GF-D8 (cell line): ENCODE measurements around the gene ZRANB1.

Experiments used
- DNase-seq: peaks from one replicate; lab custom pipeline; 2025; lab: John Stamatoyannopoulos, UW

The ZRANB1 gene

DNA sequence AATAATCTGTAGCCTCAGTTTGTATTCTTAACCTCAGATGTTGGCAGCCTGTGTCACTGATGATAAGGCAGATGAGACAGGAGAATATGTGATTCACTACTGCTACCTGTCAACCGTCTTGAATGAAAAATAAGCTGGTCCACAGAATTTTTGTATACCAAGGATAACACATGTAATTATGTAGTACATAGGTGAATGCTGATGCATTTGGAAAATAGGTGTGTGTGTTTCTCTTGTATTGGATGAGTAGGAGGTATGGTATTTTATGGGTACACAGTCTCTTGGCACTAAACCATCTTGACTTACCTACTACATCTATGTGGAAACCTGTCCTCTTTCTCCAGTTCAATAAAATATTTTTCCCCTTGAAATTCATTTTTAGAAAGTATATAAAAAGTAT lies 20.7 kb upstream of the ZRANB1 start:
- no peak for DNase-seq

DNA sequence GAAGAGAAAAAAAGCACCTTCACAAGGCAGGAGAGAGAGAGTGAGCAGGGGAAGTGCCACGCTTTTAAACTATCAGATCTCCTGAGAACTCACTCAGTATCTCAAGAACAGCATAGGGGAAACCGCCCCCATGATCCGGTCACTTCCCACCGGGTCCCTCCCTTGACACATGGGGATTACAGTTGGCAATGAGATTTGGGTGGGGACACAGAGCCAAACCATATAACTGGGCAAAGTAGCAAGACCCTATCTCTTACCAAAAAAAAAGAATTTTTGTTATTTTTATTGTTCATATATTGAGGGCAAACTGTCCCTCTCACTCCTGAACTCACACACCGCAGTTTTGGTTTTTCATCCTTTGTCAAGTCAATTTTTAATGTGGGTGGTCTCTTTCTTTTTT lies 18.2 kb upstream of the ZRANB1 start:
- DNase-seq = no peak

- DNase-seq = no peak
Measured at GRCh38 chr10:124926548-124926947, 15.4 kb upstream of the ZRANB1 start.

DNA sequence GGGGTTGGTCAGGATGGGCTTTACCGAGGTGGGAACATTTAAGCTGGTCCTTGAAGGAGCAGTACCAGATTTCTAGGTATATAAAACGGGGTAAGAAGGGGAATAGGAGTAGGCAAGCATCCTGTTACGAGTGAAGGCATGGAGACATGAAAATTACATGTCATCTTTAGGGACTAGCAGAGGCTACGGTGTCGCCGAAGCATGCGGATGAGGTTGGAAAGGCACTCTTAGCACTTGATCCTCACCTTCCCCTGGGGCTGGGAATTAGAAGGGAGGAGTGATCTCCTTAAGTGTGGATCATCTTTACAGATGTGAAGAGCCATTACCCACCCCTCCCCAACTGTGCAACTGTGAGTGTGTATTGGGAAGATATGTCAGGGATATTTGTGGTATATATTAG lies 13.8 kb upstream of the ZRANB1 start:
- no peak for DNase-seq

- DNase-seq = no peak
Measured at GRCh38 chr10:124928545-124928944, 13.4 kb upstream of the ZRANB1 start.

- DNase-seq = no peak
Measured at GRCh38 chr10:124935946-124936345, 6.0 kb upstream of the ZRANB1 start.

DNA sequence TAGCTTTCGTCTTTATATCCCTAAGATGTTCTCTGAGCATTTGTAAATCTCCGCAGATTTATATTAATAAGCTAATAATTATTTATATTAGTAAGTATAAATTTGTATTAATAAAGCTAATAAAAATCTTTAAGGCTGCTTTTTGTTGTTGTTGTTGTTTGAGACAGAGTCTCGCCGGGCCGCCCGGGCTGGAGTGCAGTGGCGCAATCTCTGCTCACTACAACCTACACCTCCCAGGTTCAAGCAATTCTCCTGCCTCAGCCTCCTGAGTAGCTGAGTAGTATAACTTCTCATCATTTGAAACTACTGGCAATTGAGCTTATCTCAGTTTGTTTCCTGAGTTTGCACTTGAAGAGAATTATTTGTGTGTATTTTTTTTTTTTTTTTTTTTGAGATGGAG lies 5.1 kb upstream of the ZRANB1 start:
- no peak for DNase-seq

- DNase-seq = no peak
Measured at GRCh38 chr10:124939290-124939689, 2.6 kb upstream of the ZRANB1 start.

- peak; percentile 20 for DNase-seq
Measured at GRCh38 chr10:124942317-124943169, 620 bp downstream of the ZRANB1 start.

DNA sequence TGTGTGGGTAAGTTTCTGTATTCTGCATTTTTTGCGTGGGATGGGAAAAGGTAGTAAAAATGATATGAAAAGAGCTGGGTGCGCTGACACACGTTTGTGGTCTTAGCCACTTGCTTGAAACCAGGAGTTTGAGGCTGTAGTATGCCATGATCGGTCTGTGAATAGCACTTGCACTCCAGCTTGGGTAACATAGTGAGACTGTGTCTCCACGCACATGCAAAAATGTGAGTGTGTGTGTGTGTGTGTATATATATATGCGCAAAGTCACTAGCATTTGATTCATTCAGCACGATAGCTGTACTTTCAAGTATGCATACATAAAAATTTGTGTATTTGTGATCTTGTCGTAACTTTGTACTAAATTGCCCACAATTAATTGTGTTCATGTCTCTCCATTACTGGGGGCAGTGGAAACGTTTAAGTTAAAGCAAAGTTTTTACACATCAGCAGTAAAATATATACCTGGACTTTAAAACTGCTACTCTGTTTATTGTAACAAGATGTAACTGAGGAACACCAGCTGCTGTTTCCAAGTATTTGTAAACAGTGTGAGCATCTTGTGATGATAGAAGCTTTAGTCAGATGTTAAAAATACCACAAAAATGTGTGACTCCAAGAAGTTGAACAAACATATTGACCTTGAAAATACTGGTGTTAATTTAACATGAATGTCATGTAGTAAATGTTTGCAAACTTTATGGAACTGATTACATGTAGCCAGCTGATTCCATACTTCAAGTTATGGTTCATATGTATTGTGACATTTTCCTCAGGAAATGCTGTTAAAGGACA lies 1.6 kb downstream of the ZRANB1 start:
- peak; percentile 38 for DNase-seq

DNA sequence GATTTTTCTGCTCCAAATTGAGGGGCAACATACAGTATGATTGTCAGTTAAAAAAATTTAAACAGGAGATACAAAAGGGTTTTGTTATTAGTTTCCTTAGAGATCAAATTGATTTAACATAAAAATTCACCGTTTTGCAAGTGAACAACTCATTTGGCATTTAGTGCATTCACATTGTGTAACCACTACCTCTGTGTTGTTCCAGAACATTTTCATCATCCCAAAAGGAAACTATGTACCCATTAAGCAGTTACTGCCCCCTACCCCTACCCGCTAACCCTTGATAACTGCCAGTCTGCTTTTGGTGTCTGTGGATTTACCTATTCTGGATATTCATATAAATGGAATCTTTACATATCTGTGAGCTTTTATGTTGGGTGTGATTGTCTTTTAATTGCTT lies 3.1 kb downstream of the ZRANB1 start:
- DNase-seq = no peak

DNA sequence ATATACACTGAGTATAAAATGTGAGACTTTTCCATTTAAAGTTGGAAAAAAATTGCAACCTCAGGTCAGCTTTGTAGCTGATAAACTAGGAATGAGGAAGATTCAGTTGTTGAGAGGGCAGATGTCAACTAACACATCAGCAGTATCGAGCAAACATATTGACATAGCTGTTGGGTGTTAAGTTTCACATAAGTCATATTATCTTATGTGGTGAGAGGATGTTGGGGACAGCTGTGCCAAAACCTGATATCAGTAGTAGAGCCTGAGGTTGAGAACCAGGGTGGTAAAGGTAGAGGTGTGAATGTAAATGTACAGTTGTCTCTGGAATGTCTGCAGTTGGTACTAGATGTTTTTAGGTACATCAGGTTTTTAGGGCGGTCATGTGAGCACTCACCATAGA lies 5.0 kb downstream of the ZRANB1 start:
- DNase-seq = no peak

GRCh38 chr10:124949543-124949942 lies 7.6 kb downstream of the ZRANB1 start:
- DNase-seq = no peak

DNA sequence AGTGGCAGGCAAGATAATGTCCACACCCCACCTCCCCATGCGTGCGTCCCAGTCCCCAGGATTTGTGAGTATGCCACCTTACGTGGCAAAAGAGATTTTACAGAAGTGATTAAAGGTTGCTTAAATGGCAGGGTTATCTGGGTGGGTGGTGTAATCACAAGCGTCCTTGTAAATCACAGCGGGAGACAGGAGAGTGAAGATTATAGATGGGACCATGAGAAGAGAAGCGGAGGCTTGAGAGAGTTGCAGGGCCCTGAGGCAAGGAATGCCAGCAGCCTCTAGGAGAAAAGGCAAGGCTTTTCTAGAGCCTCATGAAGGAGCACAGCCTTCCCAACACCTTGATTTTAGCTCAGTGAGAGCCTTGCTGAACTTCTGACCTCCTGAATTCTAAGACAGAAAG lies 10.2 kb downstream of the ZRANB1 start:
- no peak for DNase-seq

DNA sequence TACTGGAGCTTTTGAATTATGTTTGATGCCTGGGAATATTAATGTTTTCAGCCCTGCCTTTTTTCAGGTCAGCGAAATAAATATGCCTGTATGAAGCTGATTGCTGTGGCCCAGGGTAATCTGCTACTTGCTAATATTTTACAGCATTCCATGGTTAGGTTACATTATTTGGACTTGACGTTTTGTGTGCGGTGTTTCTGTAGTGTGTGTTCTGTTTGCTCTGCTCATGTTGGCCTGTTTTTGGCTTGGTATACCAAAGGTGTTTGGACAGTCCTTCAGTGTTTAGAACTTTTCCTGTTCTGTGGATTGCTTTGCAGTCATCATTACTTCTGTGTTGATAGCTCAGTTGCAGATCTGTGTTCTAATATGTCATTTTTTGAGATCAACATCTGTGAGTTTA lies 11.5 kb downstream of the ZRANB1 start:
- no peak for DNase-seq

DNA sequence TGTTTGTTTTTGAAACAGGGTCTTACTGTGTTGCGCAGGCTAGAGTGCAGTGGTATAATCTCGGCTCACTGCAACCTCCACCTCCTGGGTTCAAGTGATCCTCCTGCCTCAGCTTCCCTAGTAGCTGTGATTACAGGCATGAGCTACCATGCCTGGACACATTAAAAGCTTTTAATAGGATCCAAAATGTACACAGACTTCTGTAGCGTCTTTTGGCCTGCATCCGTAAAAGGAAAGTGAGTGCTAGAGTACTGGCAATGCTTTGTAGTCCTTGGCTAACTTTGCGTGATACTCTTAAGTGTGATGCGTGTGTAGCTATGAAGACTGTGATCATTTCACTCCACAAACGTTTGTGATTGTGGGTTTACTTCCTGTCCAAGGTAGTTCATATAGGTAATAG lies 13.3 kb downstream of the ZRANB1 start:
- DNase-seq = no peak

DNA sequence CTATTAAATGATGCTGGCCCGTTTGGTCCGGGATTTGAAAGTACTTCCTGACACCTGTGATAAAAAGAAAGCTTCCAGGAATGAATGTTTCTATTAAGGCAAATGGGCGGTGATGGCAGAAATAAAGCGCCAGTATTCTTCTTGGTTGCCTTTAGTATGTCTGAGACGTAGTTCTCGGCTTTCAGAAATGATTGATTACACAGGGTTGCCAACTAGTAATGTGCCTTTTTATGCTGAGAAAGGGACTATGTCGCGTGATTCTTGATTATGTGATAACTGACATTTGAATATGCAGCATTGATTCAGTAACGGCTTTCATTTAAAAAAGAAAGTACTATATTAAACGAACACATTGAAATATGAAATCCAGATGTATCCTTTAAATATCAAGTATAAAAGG lies 13.9 kb downstream of the ZRANB1 start:
- no peak for DNase-seq

DNA sequence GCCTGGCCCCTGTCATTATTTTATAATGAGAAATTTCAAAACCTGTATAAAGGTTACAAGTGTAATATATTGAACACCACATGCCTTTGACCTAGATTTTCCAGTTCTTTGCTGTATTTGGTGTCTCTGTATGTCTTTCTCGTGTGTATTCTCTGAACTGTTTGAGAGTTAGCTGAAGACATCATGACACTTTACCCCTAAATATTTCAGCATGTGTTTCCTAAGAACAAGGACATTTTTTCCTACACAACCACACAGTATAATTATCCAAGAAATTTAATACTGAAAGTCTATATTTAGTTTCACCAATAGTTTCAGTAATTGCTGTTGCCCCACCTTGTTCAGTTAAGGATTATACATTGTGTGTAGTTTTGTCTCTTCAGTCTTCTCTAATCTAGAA lies 14.8 kb downstream of the ZRANB1 start:
- no peak for DNase-seq

DNA sequence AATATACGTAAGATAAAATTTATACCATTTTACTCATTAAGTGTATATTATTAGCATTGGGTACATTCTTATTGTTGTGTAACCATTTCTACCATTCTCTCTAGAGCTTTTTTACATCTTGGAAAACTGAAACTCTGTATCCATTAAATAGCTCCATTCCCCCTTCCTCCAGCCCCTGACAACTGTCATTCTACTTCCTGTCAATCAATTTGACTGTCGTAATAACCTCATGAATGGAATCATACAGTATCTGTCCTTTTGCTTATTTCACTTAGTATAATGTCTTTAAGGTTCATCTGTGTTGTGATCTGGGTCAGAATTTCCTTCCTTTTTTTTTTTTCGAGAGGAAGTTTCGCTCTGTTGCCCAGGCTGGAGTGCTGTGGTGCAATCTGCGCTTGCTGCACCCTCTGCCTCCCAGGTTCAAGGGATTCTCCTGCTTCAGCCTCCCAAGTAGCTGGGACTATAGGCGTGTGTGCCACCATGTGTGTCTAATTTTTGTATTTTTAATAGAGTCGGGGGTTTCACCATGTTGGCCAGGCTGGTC lies 15.6 kb downstream of the ZRANB1 start:
- peak; percentile 83 for DNase-seq

DNA sequence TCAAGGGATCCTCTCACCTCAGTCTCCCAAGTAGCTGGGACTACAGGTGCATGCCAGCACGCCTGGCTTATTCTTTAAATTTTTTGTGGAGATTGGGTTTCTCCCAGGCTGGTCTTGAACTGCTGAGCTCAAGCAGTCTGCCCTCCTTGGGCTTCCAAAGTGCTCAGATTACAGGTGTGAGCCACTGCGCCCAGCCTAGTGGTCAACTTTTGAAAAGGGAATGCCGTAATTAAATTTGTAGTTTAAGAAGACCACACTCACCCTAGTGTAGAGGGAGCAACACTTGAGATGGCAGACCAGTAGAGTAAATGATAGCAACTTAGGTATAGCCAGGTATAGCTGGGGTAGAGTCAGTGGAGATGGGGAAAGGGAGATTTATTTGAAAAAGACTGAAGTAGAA lies 17.6 kb downstream of the ZRANB1 start:
- DNase-seq = no peak

DNA sequence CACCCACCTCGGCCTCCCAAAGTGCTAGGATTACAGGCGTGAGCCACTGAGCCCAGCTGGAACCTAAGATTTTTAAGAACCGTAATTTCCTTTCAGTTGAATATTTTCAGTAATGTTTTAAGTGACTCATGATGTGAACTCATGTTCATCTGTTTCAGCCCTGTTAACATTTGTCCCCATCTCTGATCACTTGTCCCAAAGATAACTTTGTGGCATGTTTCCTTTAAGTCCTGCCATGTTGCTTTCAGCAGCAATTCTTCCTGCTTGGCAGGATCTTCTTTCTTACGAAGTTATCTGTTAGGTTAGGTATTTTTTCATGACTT lies 19.3 kb downstream of the ZRANB1 start:
- DNase-seq = no peak

GRCh38 chr10:124962421-124962820 lies 20.5 kb downstream of the ZRANB1 start:
- DNase-seq = no peak
